Subcutaneous abdominal adipose tissue (tissue), 5 donors: Measurements from ENCODE around the gene GATC.

Source experiments
- H3K27ac ChIP-seq: one replicate; pipeline ENCODE4 v1.7.0; 2013; ENCODE audit warnings: low read depth, mild to moderate bottlenecking, inconsistent platforms, low read length, moderate library complexity
- H3K27me3 ChIP-seq, 5 donors: one replicate each; pipeline ENCODE4 v1.7.0; 2013; ENCODE audit warnings: low read length in 5 of 5, inconsistent platforms in 1 of 5; ENCODE audit not compliant: control insufficient read depth in 5 of 5, insufficient read depth in 4 of 5
- H3K36me3 ChIP-seq, 5 donors: one replicate each; pipeline ENCODE4 v1.7.0; 2013; ENCODE audit warnings: low read length in 5 of 5; ENCODE audit not compliant: control insufficient read depth in 5 of 5, insufficient read depth in 5 of 5
- H3K4me1 ChIP-seq, 5 donors: one replicate each; pipeline ENCODE4 v1.7.0; 2013; ENCODE audit warnings: low read length in 5 of 5, mild to moderate bottlenecking in 3 of 5, moderate library complexity in 1 of 5; ENCODE audit not compliant: control insufficient read depth in 5 of 5, insufficient read depth in 5 of 5
- H3K4me3 ChIP-seq, 5 donors: one replicate each; pipeline ENCODE4 v1.7.0; 2013; ENCODE audit warnings: low read length in 5 of 5, low read depth in 1 of 5
- H3K9ac ChIP-seq, 5 donors: one replicate each; pipeline ENCODE4 v1.7.0; 2013; ENCODE audit warnings: low read length in 5 of 5, mild to moderate bottlenecking in 4 of 5, moderate library complexity in 3 of 5
- H3K9me3 ChIP-seq, 5 donors: one replicate each; pipeline ENCODE4 v1.7.0; 2013; ENCODE audit warnings: low read length in 5 of 5; ENCODE audit not compliant: control insufficient read depth in 5 of 5
- donor health status: healthy.
- donor health status: healthy.
- donor health status: healthy.
- donor health status: healthy.
- donor health status: healthy.

Gene GATC

GRCh38 chr12:120455302-120455701 is 9.1 kb downstream of the GATC start:
- peaks cover 15 to 56% (median 43%) of the 10 kb centered on the region in 5 donors for H3K36me3 ChIP-seq
- H3K27me3 ChIP-seq = no peaks in the 10 kb centered on the region
- H3K9ac ChIP-seq = no peak overlapping the region
- no peak overlapping the region for H3K27ac ChIP-seq
- no peak overlapping the region for H3K4me3 ChIP-seq
- H3K4me1 ChIP-seq = no peaks in the 10 kb centered on the region
- no peaks in the 10 kb centered on the region for H3K9me3 ChIP-seq

GRCh38 chr12:120457133-120457532 is 10.9 kb downstream of the GATC start:
- H3K9me3 ChIP-seq = no peaks in the 10 kb centered on the region
- peaks cover 17 to 71% (median 53%) of the 10 kb centered on the region in 5 donors for H3K36me3 ChIP-seq
- no peak overlapping the region for H3K27ac ChIP-seq
- H3K4me3 ChIP-seq = no peak overlapping the region
- H3K27me3 ChIP-seq = no peaks in the 10 kb centered on the region
- peak overlapping the region in 1 of 5 donors; percentile 30 for H3K9ac ChIP-seq
- H3K4me1 ChIP-seq = no peaks in the 10 kb centered on the region

- H3K36me3 ChIP-seq = peaks cover 38 to 90% (median 79%) of the 10 kb centered on the region in 5 donors
- H3K4me1 ChIP-seq = no peaks in the 10 kb centered on the region
- no peak overlapping the region for H3K4me3 ChIP-seq
- no peaks in the 10 kb centered on the region for H3K9me3 ChIP-seq
- no peaks in the 10 kb centered on the region for H3K27me3 ChIP-seq
- no peak overlapping the region for H3K9ac ChIP-seq
- no peak overlapping the region for H3K27ac ChIP-seq
These were observed 13.9 kb downstream of the GATC start for GRCh38 chr12:120460157-120460556.

- Histone ChIP-seq H3K4me1 (peaks cover 0 to 11% (median 3%) of the 10 kb centered on the region in 5 donors), H3K27me3 (no peaks in the 10 kb centered on the region), H3K36me3 (peaks cover 37 to 86% (median 72%) of the 10 kb centered on the region in 5 donors), H3K9me3 (no peaks in the 10 kb centered on the region), H3K9ac (peak overlapping the region in 1 of 5 donors; percentile 11), H3K4me3 (no peak overlapping the region), H3K27ac (no peak overlapping the region)
These were observed 15.9 kb downstream of the GATC start for GRCh38 chr12:120462099-120462640.

- Histone ChIP-seq H3K36me3 (peaks cover 33 to 76% (median 64%) of the 10 kb centered on the region in 5 donors), H3K27me3 (no peaks in the 10 kb centered on the region), H3K9ac (no peak overlapping the region), H3K27ac (no peak overlapping the region), H3K4me1 (peaks cover 3 to 23% (median 18%) of the 10 kb centered on the region in 5 donors), H3K4me3 (no peak overlapping the region), H3K9me3 (no peaks in the 10 kb centered on the region)
These were observed 17.5 kb downstream of the GATC start for GRCh38 chr12:120463712-120464111.

GRCh38 chr12:120465756-120466155 is 19.5 kb downstream of the GATC start:
- H3K27ac ChIP-seq = no peak overlapping the region
- peaks cover 6 to 34% (median 25%) of the 10 kb centered on the region in 5 donors for H3K4me1 ChIP-seq
- H3K9ac ChIP-seq = no peak overlapping the region
- H3K27me3 ChIP-seq = no peaks in the 10 kb centered on the region
- no peak overlapping the region for H3K4me3 ChIP-seq
- peaks cover 26 to 56% (median 48%) of the 10 kb centered on the region in 5 donors for H3K36me3 ChIP-seq
- H3K9me3 ChIP-seq = no peaks in the 10 kb centered on the region

GRCh38 chr12:120466560-120467315 is 20.5 kb downstream of the GATC start:
- no peak overlapping the region for H3K4me3 ChIP-seq
- H3K9me3 ChIP-seq = no peaks in the 10 kb centered on the region
- peaks cover 26 to 48% (median 42%) of the 10 kb centered on the region in 5 donors for H3K36me3 ChIP-seq
- no peaks in the 10 kb centered on the region for H3K27me3 ChIP-seq
- no peak overlapping the region for H3K27ac ChIP-seq
- peaks cover 6 to 34% (median 25%) of the 10 kb centered on the region in 5 donors for H3K4me1 ChIP-seq
- peak overlapping the region in 1 of 5 donors; percentile 25 for H3K9ac ChIP-seq

GRCh38 chr12:120467439-120467838 is 21.2 kb downstream of the GATC start:
- no peak overlapping the region for H3K9ac ChIP-seq
- H3K27me3 ChIP-seq = no peaks in the 10 kb centered on the region
- H3K4me1 ChIP-seq = peaks cover 6 to 34% (median 25%) of the 10 kb centered on the region in 5 donors
- H3K27ac ChIP-seq = no peak overlapping the region
- H3K36me3 ChIP-seq = peaks cover 22 to 41% (median 36%) of the 10 kb centered on the region in 5 donors
- no peak overlapping the region for H3K4me3 ChIP-seq
- H3K9me3 ChIP-seq = no peaks in the 10 kb centered on the region

GRCh38 chr12:120468325-120468820 is 22.1 kb downstream of the GATC start:
- Histone ChIP-seq H3K36me3 (peaks cover 16 to 32% (median 26%) of the 10 kb centered on the region in 5 donors), H3K27me3 (no peaks in the 10 kb centered on the region), H3K4me3 (peak overlapping the region; percentile 79 to 88 (median 86)), H3K9me3 (no peaks in the 10 kb centered on the region), H3K4me1 (peaks cover 6 to 34% (median 25%) of the 10 kb centered on the region in 5 donors), H3K9ac (peak overlapping the region; percentile 75 to 92 (median 87)), H3K27ac (peak overlapping the region; percentile 76)
